ENCODE measurements around the gene ATP6V0A4.

The ATP6V0A4 gene

GRCh38 chr7:138768241-138768640 lies 29.8 kb downstream of the ATP6V0A4 start:
- Histone ChIP-seq H4K20me1 (ENCODE audit: insufficient read depth, low read length) (no peaks in the 10 kb centered on the region), H3K9ac (ENCODE audit: low read length) (no peak overlapping the region), H3K4me1 (ENCODE audit: low read length) (no peaks in the 10 kb centered on the region), H2AFZ (ENCODE audit: low read length) (no peak overlapping the region), H3K9me3 (replicated peaks; ENCODE audit: insufficient read depth, low read length) (no peaks in the 10 kb centered on the region), H3K9me2 (replicated peaks; ENCODE audit: insufficient read depth, low read length) (no peaks in the 10 kb centered on the region), H3K36me3 (replicated peaks; ENCODE audit: insufficient read depth, low read length) (no peaks in the 10 kb centered on the region), H3K27me3 (replicated peaks; ENCODE audit: insufficient read depth, low read length) (no peaks in the 10 kb centered on the region), H3K4me2 (ENCODE audit: low read depth, low read length) (no peak overlapping the region), H3F3A (ENCODE audit: insufficient read depth, low read length) (no peaks in the 10 kb centered on the region), H3K79me2 (ENCODE audit: low read length) (no peaks in the 10 kb centered on the region), H3K4me3 (ENCODE audit: low read length) (no peak overlapping the region), H3K27ac (ENCODE audit: low read length) (no peak overlapping the region)
- TF ChIP-seq CTCF (IDR thresholded peaks at IDR 0.05; ENCODE audit: low read length): no peak
- no peak for TF ChIP-seq EZH2phosphoT487 (IDR thresholded peaks at IDR 0.05; ENCODE audit: low read length)
- no peak for TF ChIP-seq EZH2 (optimal IDR thresholded peaks at IDR 0.05; ENCODE audit: low read depth, low read length)
- no peak for DNase-seq

- no peaks in the 10 kb centered on the region for H3K9me3 ChIP-seq (replicated peaks; ENCODE audit: insufficient read depth, low read length)
- H3K27ac ChIP-seq (ENCODE audit: low read length): no peak overlapping the region
- H4K20me1 ChIP-seq (ENCODE audit: insufficient read depth, low read length): no peaks in the 10 kb centered on the region
- no peaks in the 10 kb centered on the region for H3K79me2 ChIP-seq (ENCODE audit: low read length)
- TF ChIP-seq EZH2phosphoT487 (IDR thresholded peaks at IDR 0.05; ENCODE audit: low read length) (no peak), EZH2 (optimal IDR thresholded peaks at IDR 0.05; ENCODE audit: low read depth, low read length) (no peak), CTCF (IDR thresholded peaks at IDR 0.05; ENCODE audit: low read length) (no peak)
- H3K27me3 ChIP-seq (replicated peaks; ENCODE audit: insufficient read depth, low read length): no peaks in the 10 kb centered on the region
- H3F3A ChIP-seq (ENCODE audit: insufficient read depth, low read length): no peaks in the 10 kb centered on the region
- H3K9me2 ChIP-seq (replicated peaks; ENCODE audit: insufficient read depth, low read length): no peaks in the 10 kb centered on the region
- DNase-seq: no peak
- peaks cover 11% of the 10 kb centered on the region for H3K4me1 ChIP-seq (ENCODE audit: low read length)
- H3K4me3 ChIP-seq (ENCODE audit: low read length): no peak overlapping the region
- H3K9ac ChIP-seq (ENCODE audit: low read length): no peak overlapping the region
- no peaks in the 10 kb centered on the region for H3K36me3 ChIP-seq (replicated peaks; ENCODE audit: insufficient read depth, low read length)
- H2AFZ ChIP-seq (ENCODE audit: low read length): no peak overlapping the region
- no peak overlapping the region for H3K4me2 ChIP-seq (ENCODE audit: low read depth, low read length)
Observed at GRCh38 chr7:138756591-138757242, 41.3 kb downstream of the ATP6V0A4 start.

DNA sequence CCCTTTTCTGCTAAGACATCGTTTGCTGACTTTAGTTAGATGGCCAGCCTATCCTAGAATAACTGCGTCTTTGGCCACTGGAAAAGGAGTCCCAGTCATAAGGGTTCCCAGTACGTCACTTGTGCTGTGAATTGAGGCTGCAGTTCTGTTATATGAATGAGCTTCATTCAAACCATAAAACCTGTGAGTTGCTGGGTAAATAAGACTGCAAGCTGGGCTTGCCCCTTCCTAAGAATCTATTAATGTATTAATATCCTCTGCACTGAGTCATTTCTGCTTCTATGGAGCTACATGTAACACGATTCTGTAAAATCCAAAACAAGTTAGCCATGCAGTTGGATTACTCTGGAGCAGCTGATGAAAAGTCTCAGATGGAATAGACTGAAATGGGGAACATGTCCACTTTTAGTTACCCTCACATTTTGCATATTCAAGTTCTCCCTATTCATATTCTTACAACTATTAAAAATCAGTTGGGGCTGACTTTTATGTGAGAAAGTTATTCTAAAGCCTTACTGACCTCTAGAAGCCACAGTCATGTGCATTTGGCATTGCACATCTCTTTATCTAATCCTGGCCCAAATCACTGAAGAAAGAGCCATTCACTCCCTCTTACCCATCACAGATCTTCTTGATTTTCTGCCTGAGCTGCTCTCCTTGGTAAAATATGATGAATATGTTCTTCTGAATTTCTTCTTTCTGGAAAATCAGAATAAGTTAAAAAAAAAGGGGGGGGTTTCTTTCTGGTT lies 42.0 kb downstream of the ATP6V0A4 start:
- H3K79me2 ChIP-seq (ENCODE audit: low read length): no peaks in the 10 kb centered on the region
- no peaks in the 10 kb centered on the region for H3K9me3 ChIP-seq (replicated peaks; ENCODE audit: insufficient read depth, low read length)
- no peak overlapping the region for H3K27ac ChIP-seq (ENCODE audit: low read length)
- no peak overlapping the region for H3K4me2 ChIP-seq (ENCODE audit: low read depth, low read length)
- no peak overlapping the region for H3K9ac ChIP-seq (ENCODE audit: low read length)
- peaks cover 11% of the 10 kb centered on the region for H3K4me1 ChIP-seq (ENCODE audit: low read length)
- H3K4me3 ChIP-seq (ENCODE audit: low read length): no peak overlapping the region
- H3F3A ChIP-seq (ENCODE audit: insufficient read depth, low read length): no peaks in the 10 kb centered on the region
- H2AFZ ChIP-seq (ENCODE audit: low read length): no peak overlapping the region
- no peaks in the 10 kb centered on the region for H3K27me3 ChIP-seq (replicated peaks; ENCODE audit: insufficient read depth, low read length)
- TF ChIP-seq EZH2 (optimal IDR thresholded peaks at IDR 0.05; ENCODE audit: low read depth, low read length): no peak
- no peak for TF ChIP-seq CTCF (IDR thresholded peaks at IDR 0.05; ENCODE audit: low read length)
- no peak for TF ChIP-seq EZH2phosphoT487 (IDR thresholded peaks at IDR 0.05; ENCODE audit: low read length)
- H3K36me3 ChIP-seq (replicated peaks; ENCODE audit: insufficient read depth, low read length): no peaks in the 10 kb centered on the region
- no peaks in the 10 kb centered on the region for H3K9me2 ChIP-seq (replicated peaks; ENCODE audit: insufficient read depth, low read length)
- DNase-seq: no peak
- H4K20me1 ChIP-seq (ENCODE audit: insufficient read depth, low read length): no peaks in the 10 kb centered on the region
